BLaER1 (cell line): ENCODE measurements around the gene GALNT15.

Experiments used
- H3K27ac ChIP-seq: shearing (Covaris generic); formaldehyde crosslinking; 2 replicates; pipeline ENCODE4 v1.8.1; 2022
- H3K27me3 ChIP-seq: shearing (Covaris generic); formaldehyde crosslinking; 2 replicates; pipeline ENCODE4 v1.8.1; 2022
- H3K36me3 ChIP-seq: shearing (Covaris generic); formaldehyde crosslinking; 2 replicates; pipeline ENCODE4 v1.8.1; 2022
- H3K4me1 ChIP-seq: shearing (Covaris generic); formaldehyde crosslinking; 2 replicates; pipeline ENCODE4 v1.8.1; 2022
- H3K4me2 ChIP-seq: shearing (Covaris generic); formaldehyde crosslinking; 2 replicates; pipeline ENCODE4 v1.8.1; 2022
- H3K4me3 ChIP-seq: shearing (Covaris generic); formaldehyde crosslinking; 2 replicates; pipeline ENCODE4 v1.8.1; 2022
- H3K9ac ChIP-seq: shearing (Covaris generic); formaldehyde crosslinking; 2 replicates; pipeline ENCODE4 v1.8.1; 2022
- H3K9me3 ChIP-seq: shearing (Covaris generic); formaldehyde crosslinking; 2 replicates; pipeline ENCODE4 v1.8.1; 2022
- H4K20me1 ChIP-seq: shearing (Covaris generic); formaldehyde crosslinking; 2 replicates; pipeline ENCODE4 v1.8.1; 2022
- Cebpa-rat ChIP-seq: shearing (Covaris generic); IDR thresholded peaks from 2 replicates; pipeline ENCODE4 v1.8.1; 2022

The GALNT15 gene, protein sequence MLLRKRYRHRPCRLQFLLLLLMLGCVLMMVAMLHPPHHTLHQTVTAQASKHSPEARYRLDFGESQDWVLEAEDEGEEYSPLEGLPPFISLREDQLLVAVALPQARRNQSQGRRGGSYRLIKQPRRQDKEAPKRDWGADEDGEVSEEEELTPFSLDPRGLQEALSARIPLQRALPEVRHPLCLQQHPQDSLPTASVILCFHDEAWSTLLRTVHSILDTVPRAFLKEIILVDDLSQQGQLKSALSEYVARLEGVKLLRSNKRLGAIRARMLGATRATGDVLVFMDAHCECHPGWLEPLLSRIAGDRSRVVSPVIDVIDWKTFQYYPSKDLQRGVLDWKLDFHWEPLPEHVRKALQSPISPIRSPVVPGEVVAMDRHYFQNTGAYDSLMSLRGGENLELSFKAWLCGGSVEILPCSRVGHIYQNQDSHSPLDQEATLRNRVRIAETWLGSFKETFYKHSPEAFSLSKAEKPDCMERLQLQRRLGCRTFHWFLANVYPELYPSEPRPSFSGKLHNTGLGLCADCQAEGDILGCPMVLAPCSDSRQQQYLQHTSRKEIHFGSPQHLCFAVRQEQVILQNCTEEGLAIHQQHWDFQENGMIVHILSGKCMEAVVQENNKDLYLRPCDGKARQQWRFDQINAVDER

DNA sequence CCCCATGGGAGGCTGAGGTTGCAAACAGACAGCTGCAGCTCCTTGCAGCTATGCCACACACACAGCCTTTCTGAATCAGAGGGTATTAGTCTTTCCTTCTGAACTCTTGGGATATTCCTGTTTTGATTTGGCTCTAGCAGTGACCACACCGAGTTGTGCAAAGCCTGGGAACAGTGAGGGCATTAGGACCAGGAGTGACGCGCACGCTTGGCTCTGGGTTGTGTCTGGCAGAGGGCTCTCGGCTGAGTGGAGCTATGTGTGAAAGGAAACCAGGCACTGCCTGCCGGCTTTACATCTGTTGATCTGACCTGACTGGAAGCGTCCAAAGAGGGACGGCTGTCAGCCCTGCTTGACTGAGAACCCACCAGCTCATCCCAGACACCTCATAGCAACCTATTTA is at the start of gene GALNT15:
Gene GALNT15 (plus strand): TSS at position 292 of the 400 bp plus-strand sequence. CDS start 472 bp downstream, outside the sequence.
- no peak within 1 kb of the TSS for H3K4me3 ChIP-seq
- no peak within 1 kb of the TSS for H3K27ac ChIP-seq
- H3K27me3 ChIP-seq, result no peaks in the 10 kb centered on the region
- peaks cover 13% of the 10 kb centered on the region for H3K9me3 ChIP-seq
- no peak for TF ChIP-seq Cebpa-rat
- H3K4me2 ChIP-seq, result no peak within 1 kb of the TSS
- H3K9ac ChIP-seq, result no peak within 1 kb of the TSS
- peaks cover 7% of the 10 kb centered on the region; the same call in 1 of the 2 replicates for H3K4me1 ChIP-seq
- H3K36me3 ChIP-seq, result no peaks in the 10 kb centered on the region
- no peaks in the 10 kb centered on the region for H4K20me1 ChIP-seq

DNA sequence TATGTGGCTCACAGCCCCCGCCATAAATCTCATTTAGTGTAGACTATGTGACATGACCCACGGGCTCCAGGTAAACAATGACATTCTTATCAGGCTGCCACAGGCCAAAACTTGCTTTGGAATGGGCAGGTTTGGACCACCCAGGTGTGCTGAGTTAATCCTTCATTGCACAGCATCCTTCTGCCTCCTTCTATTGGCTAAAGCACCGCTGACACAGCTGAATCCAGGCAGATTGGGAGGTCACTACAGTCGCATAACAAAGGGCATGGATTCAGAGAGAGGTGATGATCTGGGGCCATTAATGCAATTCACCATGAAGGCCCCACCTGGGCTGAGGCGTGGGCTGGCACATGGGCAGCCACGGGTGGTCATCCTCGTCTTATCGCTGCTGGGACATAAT is 47.8 kb upstream of the GALNT15 start:
- no peak for TF ChIP-seq Cebpa-rat
- H4K20me1 ChIP-seq, result no peaks in the 10 kb centered on the region
- no peaks in the 10 kb centered on the region for H3K27me3 ChIP-seq
- H3K4me1 ChIP-seq, result no peaks in the 10 kb centered on the region
- no peaks in the 10 kb centered on the region for H3K9me3 ChIP-seq
- H3K36me3 ChIP-seq, result no peaks in the 10 kb centered on the region
- H3K27ac ChIP-seq, result no peak overlapping the region
- no peak overlapping the region for H3K9ac ChIP-seq
- H3K4me3 ChIP-seq, result no peak overlapping the region
- H3K4me2 ChIP-seq, result no peak overlapping the region

DNA sequence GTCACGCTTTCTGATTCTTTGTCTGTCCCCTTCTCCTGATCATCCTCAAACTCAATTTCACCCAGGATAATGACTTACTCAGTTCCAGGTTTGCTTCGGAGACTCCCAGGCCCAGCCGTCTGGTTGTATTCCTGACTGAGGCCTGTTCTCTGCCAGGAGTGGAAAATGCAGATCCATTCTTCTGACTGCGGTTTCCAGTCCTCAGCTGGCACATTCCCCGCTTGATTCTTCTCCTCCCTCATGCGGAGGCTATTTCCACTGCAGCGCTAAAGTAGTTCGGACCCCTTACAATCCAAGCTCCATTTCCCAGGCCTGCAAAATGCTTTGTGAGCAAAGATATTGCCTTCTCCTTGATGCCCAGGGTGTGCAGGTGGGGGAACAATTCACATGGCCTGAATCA is 47.2 kb upstream of the GALNT15 start:
- Histone ChIP-seq H3K4me3 (no peak overlapping the region), H3K27ac (no peak overlapping the region), H3K9me3 (no peaks in the 10 kb centered on the region), H4K20me1 (no peaks in the 10 kb centered on the region), H3K4me1 (no peaks in the 10 kb centered on the region), H3K4me2 (no peak overlapping the region), H3K9ac (no peak overlapping the region), H3K27me3 (no peaks in the 10 kb centered on the region), H3K36me3 (no peaks in the 10 kb centered on the region)
- TF ChIP-seq Cebpa-rat, result no peak

DNA sequence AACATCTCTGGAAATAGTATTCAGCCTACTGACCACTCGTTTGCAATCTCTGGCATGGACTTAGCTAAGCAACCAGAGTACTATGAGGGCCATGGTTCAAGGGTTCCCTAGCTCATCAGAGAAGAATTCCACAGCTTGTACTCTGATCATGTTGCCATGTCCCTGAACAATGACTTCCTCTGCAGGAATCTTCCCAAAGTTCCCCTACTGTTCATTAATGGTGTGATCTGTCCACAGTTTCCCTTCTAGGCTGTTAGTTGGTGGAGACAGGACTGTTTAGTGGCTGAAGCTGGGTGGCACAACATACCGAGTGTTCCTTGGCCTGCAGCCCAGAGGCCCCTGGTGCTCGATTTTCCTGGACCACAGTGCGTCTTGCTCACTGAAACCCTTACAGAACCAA is 44.4 kb upstream of the GALNT15 start:
- Histone ChIP-seq H3K9ac (no peak overlapping the region), H3K36me3 (no peaks in the 10 kb centered on the region), H3K4me2 (no peak overlapping the region), H3K4me1 (no peaks in the 10 kb centered on the region), H3K4me3 (no peak overlapping the region), H3K27me3 (no peaks in the 10 kb centered on the region), H3K27ac (no peak overlapping the region), H4K20me1 (no peaks in the 10 kb centered on the region), H3K9me3 (no peaks in the 10 kb centered on the region)
- TF ChIP-seq Cebpa-rat, result no peak

DNA sequence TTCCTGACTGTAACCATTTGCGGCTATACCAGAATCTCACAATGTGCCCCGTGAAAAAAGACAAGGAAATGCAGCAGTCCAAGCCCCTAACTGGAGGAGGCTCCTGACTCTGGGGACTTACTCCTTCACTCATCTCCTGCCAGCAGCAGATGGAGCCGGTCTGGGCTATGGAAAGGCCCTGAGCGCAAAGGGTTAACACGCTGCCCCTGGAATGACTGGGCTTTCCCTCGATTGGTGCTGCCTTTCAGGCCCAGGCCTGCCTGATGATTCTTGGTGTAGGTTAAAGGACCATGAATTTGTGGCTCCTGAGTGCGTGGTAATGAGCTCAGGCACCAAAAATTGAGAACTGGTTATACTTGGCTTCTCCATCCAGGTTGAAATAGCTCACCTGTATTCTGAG is 42.3 kb upstream of the GALNT15 start:
- Histone ChIP-seq H3K4me1 (no peaks in the 10 kb centered on the region), H3K4me2 (no peak overlapping the region), H3K4me3 (no peak overlapping the region), H3K27me3 (no peaks in the 10 kb centered on the region), H4K20me1 (no peaks in the 10 kb centered on the region), H3K36me3 (no peaks in the 10 kb centered on the region), H3K9me3 (no peaks in the 10 kb centered on the region), H3K27ac (no peak overlapping the region), H3K9ac (no peak overlapping the region)
- TF ChIP-seq Cebpa-rat, result no peak

DNA sequence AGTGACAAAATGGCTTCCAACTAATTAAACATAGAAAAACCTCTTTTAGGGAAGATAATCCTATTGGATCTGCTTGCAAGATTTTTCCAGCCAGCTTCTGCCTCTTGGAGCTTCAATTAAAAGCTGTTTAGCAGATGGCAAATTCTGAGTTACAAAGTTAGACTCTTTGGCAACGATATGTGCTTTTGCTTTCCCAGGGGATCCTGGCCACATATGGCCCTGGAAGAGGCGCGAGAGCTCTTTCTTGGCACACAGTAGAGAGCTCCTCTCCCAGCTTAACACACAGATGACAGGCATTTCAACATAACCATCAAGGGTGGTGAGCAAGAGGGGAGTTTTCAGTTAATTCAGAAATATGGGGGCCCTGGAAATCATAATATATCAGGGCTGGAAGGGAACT is 41.6 kb upstream of the GALNT15 start:
- no peak for TF ChIP-seq Cebpa-rat
- H3K4me1 ChIP-seq, result no peaks in the 10 kb centered on the region
- H3K27me3 ChIP-seq, result no peaks in the 10 kb centered on the region
- H3K9me3 ChIP-seq, result no peaks in the 10 kb centered on the region
- no peaks in the 10 kb centered on the region for H4K20me1 ChIP-seq
- H3K4me3 ChIP-seq, result no peak overlapping the region
- H3K9ac ChIP-seq, result no peak overlapping the region
- H3K27ac ChIP-seq, result no peak overlapping the region
- H3K36me3 ChIP-seq, result no peaks in the 10 kb centered on the region
- no peak overlapping the region for H3K4me2 ChIP-seq

DNA sequence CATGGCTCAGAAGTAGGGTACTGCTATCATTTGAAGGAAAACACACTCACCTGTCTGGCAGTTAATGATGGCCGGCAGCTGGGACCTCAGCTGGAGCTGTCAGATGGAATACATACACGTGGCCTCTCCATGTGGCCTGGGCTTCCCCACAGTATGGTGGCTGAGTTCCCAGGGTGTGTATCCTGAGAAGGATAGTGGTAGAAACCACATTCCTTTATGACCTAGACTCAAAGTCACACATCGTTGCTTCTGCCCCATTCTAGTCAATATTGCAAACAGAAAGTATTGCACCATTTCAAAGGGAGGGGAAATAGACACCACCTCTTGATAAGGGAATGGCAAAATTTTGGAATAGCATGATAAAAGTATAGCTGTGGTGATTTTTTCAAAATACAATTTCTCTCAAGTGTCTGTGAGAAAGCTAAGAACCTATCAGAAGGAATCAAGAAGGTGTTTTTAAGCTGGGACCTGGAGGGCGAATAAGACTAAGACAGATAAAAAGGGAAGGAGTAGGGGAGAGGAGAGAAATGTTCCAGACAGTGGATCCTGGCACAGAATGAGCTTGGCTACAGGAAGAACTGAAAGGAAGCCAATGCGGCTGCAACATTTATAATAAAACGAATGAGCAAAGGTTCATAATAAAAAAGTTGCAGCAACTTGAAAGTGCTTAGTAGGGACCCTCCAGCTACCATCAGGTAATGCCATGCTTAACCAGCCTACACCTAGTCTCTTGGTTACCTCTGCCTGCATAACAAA is 40.1 kb upstream of the GALNT15 start:
- H3K9ac ChIP-seq, result no peak overlapping the region
- H3K4me2 ChIP-seq, result no peak overlapping the region
- no peaks in the 10 kb centered on the region for H4K20me1 ChIP-seq

DNA sequence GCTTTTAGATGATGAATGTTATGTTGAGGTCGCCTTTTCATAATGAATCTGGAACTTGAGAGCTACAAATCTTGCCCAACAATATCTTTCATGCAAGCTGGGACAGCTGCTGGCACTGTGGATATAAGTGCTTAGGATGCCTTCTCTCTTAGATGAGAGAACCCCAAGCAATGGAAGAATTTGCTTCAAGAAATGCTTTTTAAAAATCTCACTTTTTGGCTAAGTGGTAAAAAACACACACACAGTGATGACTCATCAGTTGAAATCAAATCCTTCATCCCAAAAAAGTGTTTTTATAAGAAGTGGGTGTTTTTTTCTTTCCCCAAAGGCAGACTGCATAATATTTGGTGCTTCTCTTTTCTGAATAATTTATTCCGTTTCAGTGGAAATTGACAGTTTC is 38.4 kb upstream of the GALNT15 start:
- Histone ChIP-seq H3K4me3 (no peak overlapping the region), H4K20me1 (no peaks in the 10 kb centered on the region), H3K27me3 (no peaks in the 10 kb centered on the region), H3K36me3 (no peaks in the 10 kb centered on the region), H3K27ac (no peak overlapping the region), H3K9me3 (no peaks in the 10 kb centered on the region; the same call in 1 of the 2 replicates), H3K9ac (no peak overlapping the region), H3K4me1 (no peaks in the 10 kb centered on the region), H3K4me2 (no peak overlapping the region)
- TF ChIP-seq Cebpa-rat, result no peak

More for the DNA sequence above, 40.1 kb upstream of the GALNT15 start:
- Histone ChIP-seq H3K9me3 (no peaks in the 10 kb centered on the region; the same call in 1 of the 2 replicates), H3K27ac (no peak overlapping the region), H3K4me3 (no peak overlapping the region), H3K36me3 (no peaks in the 10 kb centered on the region), H3K27me3 (no peaks in the 10 kb centered on the region), H3K4me1 (no peaks in the 10 kb centered on the region)
- TF ChIP-seq Cebpa-rat, result no peak

DNA sequence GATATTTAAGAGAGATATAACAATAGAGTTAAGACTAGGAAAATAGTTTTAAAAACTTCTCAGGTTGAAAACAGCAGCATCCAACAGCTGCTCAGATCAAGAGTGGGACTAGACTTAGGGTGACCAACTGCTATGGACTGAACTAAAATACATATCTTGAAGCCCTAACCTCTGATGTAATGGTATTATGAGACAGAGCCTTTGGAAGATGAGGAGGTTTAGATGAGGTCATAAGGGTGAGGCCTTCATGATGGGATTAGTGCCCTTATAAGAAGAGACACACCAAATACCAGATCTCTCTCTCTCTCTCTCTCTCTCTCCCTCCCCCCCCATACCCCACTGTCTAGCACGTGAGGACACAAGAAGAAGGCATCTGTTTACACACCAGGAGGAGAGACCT is 37.4 kb upstream of the GALNT15 start:
- Histone ChIP-seq H3K4me1 (no peaks in the 10 kb centered on the region), H3K4me2 (no peak overlapping the region), H3K27me3 (no peaks in the 10 kb centered on the region), H3K4me3 (no peak overlapping the region), H3K9ac (no peak overlapping the region), H3K27ac (no peak overlapping the region), H3K36me3 (no peaks in the 10 kb centered on the region), H3K9me3 (no peaks in the 10 kb centered on the region; the same call in 1 of the 2 replicates), H4K20me1 (no peaks in the 10 kb centered on the region)
- no peak for TF ChIP-seq Cebpa-rat

DNA sequence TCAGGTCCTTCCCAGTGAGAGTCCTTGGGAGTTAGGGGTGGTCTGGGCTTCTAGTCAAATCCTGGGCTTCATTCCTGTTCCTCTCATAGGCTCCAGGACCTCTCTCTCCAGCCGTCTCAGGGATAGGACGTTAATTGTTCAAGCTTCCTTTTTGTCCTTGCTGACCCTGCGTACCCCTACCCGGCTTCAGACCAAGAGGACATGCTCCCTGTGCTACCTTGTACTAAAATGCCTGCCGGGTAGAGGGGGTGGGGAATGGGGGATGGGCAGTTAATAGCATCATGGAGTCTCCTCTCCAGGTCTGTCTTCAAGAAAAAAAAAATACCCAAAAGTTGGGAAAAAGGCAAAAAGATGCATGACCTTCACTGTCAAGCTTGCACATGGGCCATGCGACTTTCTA is 36.5 kb upstream of the GALNT15 start:
- no peak overlapping the region for H3K4me3 ChIP-seq
- no peaks in the 10 kb centered on the region for H4K20me1 ChIP-seq
- TF ChIP-seq Cebpa-rat, result no peak
- peaks cover 6% of the 10 kb centered on the region for H3K9me3 ChIP-seq
- H3K9ac ChIP-seq, result no peak overlapping the region
- H3K27ac ChIP-seq, result no peak overlapping the region
- H3K36me3 ChIP-seq, result no peaks in the 10 kb centered on the region
- no peaks in the 10 kb centered on the region for H3K4me1 ChIP-seq
- H3K27me3 ChIP-seq, result no peaks in the 10 kb centered on the region
- H3K4me2 ChIP-seq, result no peak overlapping the region
